Smooth muscle cell (in vitro differentiated cells): ENCODE measurements around the gene SMIM45.
A peak's percentile ranks its signal among the peaks of the same experiment; 100 is the strongest.

Experiments
- DNase-seq: peaks from one replicate; lab custom pipeline; 2025; ENCODE audit not compliant: unreplicated experiment; lab: John Stamatoyannopoulos, UW
- H2AFZ ChIP-seq: fragments of 200-600 bp; sonication (generic); 2 replicates; pipeline ENCODE4 v1.6.0; 2016; ENCODE audit warnings: antibody characterized with exemption, low read depth, mild to moderate bottlenecking
- H3F3A ChIP-seq: fragments of 200-600 bp; sonication (generic); 2 replicates; pipeline ENCODE4 v1.6.0; 2017; ENCODE audit warnings: antibody characterized with exemption, low read depth
- H3K27ac ChIP-seq: fragments of 200-600 bp; sonication (generic); 2 replicates; pipeline ENCODE4 v1.5.1; 2016; ENCODE audit warnings: low read depth, mild to moderate bottlenecking
- H3K27me3 ChIP-seq: fragments of 200-600 bp; sonication (generic); 2 replicates; pipeline ENCODE4 v1.6.1; 2016; ENCODE audit warnings: low read depth, mild to moderate bottlenecking
- H3K36me3 ChIP-seq: fragments of 200-600 bp; sonication (generic); 2 replicates; pipeline ENCODE4 v1.5.1; 2016; ENCODE audit warnings: low read depth
- H3K4me1 ChIP-seq: fragments of 200-600 bp; sonication (generic); 2 replicates; pipeline ENCODE4 v1.5.1; 2016; ENCODE audit warnings: low read depth
- H3K4me2 ChIP-seq: fragments of 200-600 bp; sonication (generic); 2 replicates; pipeline ENCODE4 v1.6.0; 2016; ENCODE audit warnings: mild to moderate bottlenecking
- H3K4me3 ChIP-seq: fragments of 200-600 bp; sonication (generic); 2 replicates; pipeline ENCODE4 v1.5.1; 2016; ENCODE audit warnings: mild to moderate bottlenecking
- H3K79me2 ChIP-seq: fragments of 200-600 bp; sonication (generic); 2 replicates; pipeline ENCODE4 v1.6.0; 2016; ENCODE audit warnings: low read depth, mild to moderate bottlenecking
- H3K9ac ChIP-seq: fragments of 200-600 bp; sonication (generic); 2 replicates; pipeline ENCODE4 v1.6.0; 2016; ENCODE audit warnings: low read depth
- H3K9me3 ChIP-seq: fragments of 200-600 bp; sonication (generic); replicated peaks from 2 replicates; pipeline ENCODE4 v1.5.1; 2016; ENCODE audit warnings: low read depth
- H4K20me1 ChIP-seq: fragments of 200-600 bp; sonication (generic); 2 replicates; pipeline ENCODE4 v1.6.0; 2016; ENCODE audit warnings: low read depth
- WGBS: methylation state at CpG from one replicate; pipeline ENCODE4 v1.1.7; 2016; ENCODE audit warnings: low lambda C conversion rate; 5-methylcytosine and 5-hydroxymethylcytosine counted together
- TF ChIP-seq, protein P1 (sequence below): fragments of 200-600 bp; sonication (generic); IDR thresholded peaks from 2 replicates; pipeline ENCODE4 v1.5.1; 2017; ENCODE audit warnings: borderline replicate concordance, mild to moderate bottlenecking, antibody characterized with exemption; ENCODE audit not compliant: insufficient read depth, poor library complexity, severe bottlenecking

Gene SMIM45

GRCh38 chr22:41974691-41975290 is 22.8 kb downstream of the SMIM45 start:
- Histone ChIP-seq H3K27ac (no peak overlapping the region), H3K36me3 (no peaks in the 10 kb centered on the region), H3K27me3 (peaks cover 37% of the 10 kb centered on the region), H3K4me2 (no peak overlapping the region), H4K20me1 (no peaks in the 10 kb centered on the region), H3K4me3 (no peak overlapping the region), H3K9ac (no peak overlapping the region), H3K79me2 (no peaks in the 10 kb centered on the region), H2AFZ (no peak overlapping the region), H3K4me1 (peaks cover 4% of the 10 kb centered on the region), H3F3A (no peaks in the 10 kb centered on the region), H3K9me3 (no peaks in the 10 kb centered on the region)
- TF ChIP-seq, protein P1, sequence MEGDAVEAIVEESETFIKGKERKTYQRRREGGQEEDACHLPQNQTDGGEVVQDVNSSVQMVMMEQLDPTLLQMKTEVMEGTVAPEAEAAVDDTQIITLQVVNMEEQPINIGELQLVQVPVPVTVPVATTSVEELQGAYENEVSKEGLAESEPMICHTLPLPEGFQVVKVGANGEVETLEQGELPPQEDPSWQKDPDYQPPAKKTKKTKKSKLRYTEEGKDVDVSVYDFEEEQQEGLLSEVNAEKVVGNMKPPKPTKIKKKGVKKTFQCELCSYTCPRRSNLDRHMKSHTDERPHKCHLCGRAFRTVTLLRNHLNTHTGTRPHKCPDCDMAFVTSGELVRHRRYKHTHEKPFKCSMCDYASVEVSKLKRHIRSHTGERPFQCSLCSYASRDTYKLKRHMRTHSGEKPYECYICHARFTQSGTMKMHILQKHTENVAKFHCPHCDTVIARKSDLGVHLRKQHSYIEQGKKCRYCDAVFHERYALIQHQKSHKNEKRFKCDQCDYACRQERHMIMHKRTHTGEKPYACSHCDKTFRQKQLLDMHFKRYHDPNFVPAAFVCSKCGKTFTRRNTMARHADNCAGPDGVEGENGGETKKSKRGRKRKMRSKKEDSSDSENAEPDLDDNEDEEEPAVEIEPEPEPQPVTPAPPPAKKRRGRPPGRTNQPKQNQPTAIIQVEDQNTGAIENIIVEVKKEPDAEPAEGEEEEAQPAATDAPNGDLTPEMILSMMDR: no peak
- 72% methylated on average over 10 of the region's 10 CpGs for WGBS
- no peak for DNase-seq

- H2AFZ ChIP-seq: no peak overlapping the region
- DNase-seq: no peak
- H4K20me1 ChIP-seq: no peaks in the 10 kb centered on the region
- peaks cover 37% of the 10 kb centered on the region for H3K27me3 ChIP-seq
- 70% methylated on average over 12 of the region's 12 CpGs for WGBS
- H3F3A ChIP-seq: no peaks in the 10 kb centered on the region
- H3K4me1 ChIP-seq: peaks cover 4% of the 10 kb centered on the region
- no peak overlapping the region for H3K4me3 ChIP-seq
- H3K36me3 ChIP-seq: no peaks in the 10 kb centered on the region
- no peak overlapping the region for H3K27ac ChIP-seq
- H3K9ac ChIP-seq: no peak overlapping the region
- no peaks in the 10 kb centered on the region for H3K9me3 ChIP-seq
- TF ChIP-seq, protein P1: no peak
- H3K4me2 ChIP-seq: peak overlapping the region; percentile 96
- H3K79me2 ChIP-seq: no peaks in the 10 kb centered on the region
Measured at GRCh38 chr22:41975299-41976069, 23.5 kb downstream of the SMIM45 start.

GRCh38 chr22:41976070-41976901 is 24.3 kb downstream of the SMIM45 start:
- Histone ChIP-seq H3K36me3 (no peaks in the 10 kb centered on the region), H3K27ac (no peak overlapping the region), H3K79me2 (no peaks in the 10 kb centered on the region), H4K20me1 (no peaks in the 10 kb centered on the region), H3K9me3 (no peaks in the 10 kb centered on the region), H3K27me3 (peaks cover 37% of the 10 kb centered on the region), H3K4me3 (peak overlapping the region; percentile 60), H3K4me1 (peaks cover 4% of the 10 kb centered on the region), H3K4me2 (peak overlapping the region; percentile 96), H2AFZ (peak overlapping the region; percentile 85), H3K9ac (no peak overlapping the region), H3F3A (no peaks in the 10 kb centered on the region)
- TF ChIP-seq, protein P1: no peak
- no peak for DNase-seq
- 34% methylated on average over 6 of the region's 72 CpGs for WGBS
